Esophagus mucosa (tissue), 1 donor: Measurements from ENCODE around the gene ARL8A. TPM values are rescaled to one million over a fixed set of nuclear protein-coding genes. Genes with fewer than 3 reads are reported as not detected.

Experiments
- ATAC-seq: fragments of 200-7000 bp; cut with Tn5 transposase; one replicate; pipeline ENCODE4 v1.9.1; 2020
- total RNA-seq: library from RNA; stranded (reverse); gene quantifications from one replicate; pipeline ENCODE4 v1.2.4, GENCODE V29; 2023
- donor health status: DM: yes; HTN: yes; CAD: no.

The ARL8A gene
- total RNA-seq, 1 donor from 2014 or later = 38.3 TPM

DNA sequence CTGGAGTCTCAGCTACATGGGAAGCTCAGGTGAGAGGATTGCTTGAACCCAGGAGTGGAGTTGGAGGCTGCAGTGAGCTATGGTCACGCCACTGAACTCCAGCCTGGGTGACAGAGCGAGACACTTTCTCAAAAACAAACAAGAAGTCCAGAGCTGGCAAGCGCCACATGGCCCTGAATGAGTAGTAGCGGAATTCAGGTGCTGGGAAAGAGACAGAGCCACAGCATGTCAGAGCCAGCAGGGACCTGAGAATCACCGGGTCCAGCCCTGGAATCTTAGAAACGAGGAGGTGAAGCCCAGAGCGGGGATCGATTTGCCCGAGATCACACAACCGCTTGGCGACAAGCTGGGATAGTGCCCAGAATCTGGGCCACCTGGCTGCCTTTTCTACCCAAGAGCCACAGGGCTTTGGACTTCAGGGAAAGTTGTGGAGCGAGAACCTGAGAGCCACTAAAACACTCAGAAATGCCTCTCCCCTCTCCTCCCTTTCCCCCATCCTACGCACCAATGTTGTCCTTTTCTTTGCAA is 9.8 kb downstream of the ARL8A start:
- ATAC-seq = no peak

DNA sequence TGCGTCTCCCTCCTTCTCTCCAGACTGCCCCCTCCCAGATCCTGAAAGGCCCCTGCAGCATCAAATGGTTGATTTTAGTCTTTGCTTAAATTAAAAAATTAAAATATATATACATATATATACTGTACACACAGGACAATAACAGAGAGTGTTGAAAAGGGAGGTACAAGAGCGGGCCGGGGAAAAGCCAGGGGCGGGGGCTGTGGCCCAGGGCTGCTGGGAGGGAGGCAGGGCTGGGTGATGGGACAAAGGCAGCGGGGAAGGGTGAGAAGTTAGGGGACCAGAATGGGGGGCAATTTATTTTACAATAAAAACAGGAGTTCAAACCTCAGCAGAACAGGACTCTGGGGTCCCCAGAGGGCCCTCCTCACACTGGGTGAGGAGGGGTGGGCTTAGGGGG is 10.5 kb downstream of the ARL8A start:
- no peak for ATAC-seq

DNA sequence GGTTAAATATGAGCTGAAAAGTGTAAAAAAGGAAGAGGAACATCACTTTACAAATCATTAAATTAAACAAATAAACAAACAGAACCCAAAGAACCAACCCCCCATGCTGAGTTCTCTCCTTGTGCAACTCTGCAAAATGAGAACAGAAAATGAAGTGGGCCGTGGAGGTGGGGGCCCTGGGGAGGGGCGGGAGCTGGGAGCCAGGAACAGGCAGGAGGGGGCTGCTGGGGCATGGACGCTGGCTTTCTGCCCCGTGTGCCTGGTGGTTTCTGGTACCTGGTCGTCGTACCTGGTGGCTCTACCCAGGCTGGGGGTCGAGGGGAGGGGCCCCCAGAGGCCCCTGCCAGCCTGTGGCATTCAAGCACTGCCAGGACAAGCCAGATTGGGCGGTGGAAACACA is 11.0 kb downstream of the ARL8A start:
- no peak for ATAC-seq

DNA sequence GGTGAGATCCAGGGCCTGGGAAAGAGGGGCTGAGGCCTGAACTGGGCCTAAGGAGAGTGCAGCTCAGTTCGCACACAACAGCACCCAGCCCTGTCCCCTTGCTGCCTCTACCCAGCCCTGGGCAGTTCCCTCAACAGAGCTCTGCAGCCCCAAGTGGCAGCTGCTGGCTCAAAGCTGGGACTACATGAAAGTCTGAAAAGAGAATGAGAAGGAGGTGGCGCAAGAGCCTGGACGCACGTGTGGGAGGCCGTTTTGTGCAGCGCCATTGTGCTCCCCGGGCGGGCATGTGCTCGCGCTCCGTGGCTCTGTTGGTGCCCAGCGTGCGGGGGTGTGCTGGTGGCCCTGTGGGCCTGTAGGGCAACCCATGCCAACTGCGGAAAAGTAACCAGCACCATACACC is 11.5 kb downstream of the ARL8A start:
- peak; percentile 48 for ATAC-seq

DNA sequence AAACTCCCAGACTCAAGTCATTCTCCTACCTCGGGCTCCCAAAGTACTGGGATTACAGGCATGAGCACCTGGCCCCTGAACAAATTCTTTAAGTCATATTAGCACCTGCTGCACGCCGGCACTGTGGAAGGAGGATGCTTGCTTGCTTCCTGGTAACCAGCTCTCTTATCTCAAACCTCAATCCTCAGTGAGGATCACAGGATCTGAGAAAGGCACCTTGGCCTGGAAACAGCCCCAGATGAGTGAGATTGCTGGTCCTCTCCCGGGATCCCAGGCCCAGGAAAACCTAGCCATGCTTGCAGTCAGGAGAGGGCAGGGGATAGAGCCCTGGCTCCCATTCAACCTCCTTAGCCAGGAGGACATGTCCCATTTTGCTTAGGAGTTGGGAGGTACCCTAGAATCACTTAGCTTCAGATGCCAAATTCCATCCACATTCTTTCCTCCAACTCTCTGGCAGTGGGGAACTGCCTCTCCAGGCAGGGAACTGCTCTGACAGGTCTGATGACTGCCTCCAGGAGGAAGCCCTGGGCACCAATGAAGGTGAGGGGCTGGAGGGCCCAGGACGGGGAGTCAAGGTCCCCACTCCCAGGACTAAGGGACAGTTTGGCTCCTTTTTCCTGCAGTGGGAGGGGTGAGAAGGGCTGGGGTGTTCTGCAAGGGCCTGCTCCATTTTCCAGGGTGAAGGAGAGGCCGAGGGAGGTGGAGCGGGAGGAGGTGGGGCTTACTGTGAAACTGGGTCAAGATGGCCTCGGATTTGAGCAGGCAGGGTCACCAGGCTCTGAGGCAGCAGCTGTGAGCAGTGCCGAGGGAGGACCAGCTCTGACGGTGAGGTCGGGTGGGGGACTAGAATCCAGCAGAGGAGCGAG is 12.3 kb downstream of the ARL8A start:
- peak; percentile 69 for ATAC-seq

GRCh38 chr1:202130816-202131522 is 13.6 kb downstream of the ARL8A start:
- no peak for ATAC-seq

DNA sequence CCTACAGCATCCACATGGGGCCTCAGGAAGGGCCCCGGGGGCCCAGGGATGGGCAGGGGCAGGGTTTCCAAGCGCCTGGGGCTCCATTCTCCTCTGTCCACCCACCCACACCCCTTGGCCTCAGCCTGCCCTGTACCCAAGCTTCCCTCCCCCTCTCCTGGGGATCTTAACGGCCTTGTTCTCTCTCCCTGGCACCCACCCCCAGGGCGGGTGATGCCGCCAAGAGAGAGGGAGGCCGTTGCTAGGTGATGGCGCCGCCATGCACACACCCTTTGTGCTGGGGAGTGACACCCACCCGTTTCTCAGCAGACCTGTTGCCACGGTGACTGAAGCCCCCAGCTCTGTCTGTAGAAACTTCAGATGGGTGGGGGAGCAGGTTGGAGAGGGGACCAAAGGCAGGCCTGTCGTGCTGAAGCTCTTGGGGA is 14.2 kb downstream of the ARL8A start:
- peak; percentile 7 for ATAC-seq

GRCh38 chr1:202129453-202130296 is 14.9 kb downstream of the ARL8A start:
- no peak for ATAC-seq

GRCh38 chr1:202127836-202128622 is 16.5 kb downstream of the ARL8A start:
- no peak for ATAC-seq

DNA sequence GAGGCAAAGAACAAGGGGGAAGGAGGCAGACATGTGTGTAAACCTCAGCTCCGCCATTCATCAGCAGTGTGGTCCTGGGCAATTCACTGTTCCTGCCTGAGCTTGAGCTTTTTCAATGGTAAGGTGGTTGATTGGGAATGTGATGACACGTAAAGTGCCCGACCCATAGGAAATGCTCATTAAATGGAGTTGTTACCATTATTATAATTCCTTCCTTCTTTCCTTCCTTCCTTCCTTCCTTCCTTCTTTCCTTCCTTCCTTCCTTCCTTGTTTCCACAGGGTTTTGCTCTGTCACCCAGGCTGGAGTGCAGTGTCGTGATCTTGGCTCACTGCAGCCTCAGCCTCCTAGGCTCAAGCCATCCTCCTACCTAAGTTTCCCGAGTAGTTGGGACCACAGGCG is 17.5 kb downstream of the ARL8A start:
- no peak for ATAC-seq

- ATAC-seq = no peak
Observed at GRCh38 chr1:202126426-202126825, 18.1 kb downstream of the ARL8A start.

- no peak for ATAC-seq
Observed at GRCh38 chr1:202125611-202126010, 18.9 kb downstream of the ARL8A start.

DNA sequence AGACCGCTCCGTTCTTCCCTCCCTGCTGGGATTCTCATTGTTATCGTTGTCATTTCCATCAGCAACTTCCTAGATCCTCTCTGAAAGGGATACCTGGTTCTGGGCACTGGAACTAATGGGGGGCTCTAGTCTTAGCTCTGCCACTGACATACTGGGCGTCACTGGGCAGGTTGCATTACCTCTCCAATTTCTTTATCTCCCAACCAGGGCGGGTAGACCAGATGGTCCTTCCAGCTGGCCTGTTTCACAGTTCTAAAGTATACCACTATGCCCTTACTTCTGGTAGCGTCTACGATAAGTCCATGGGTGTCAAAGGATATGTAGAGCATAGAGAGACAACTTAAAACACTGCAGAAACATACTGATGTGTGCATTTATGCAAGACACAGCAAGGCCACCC is 20.4 kb downstream of the ARL8A start:
- no peak for ATAC-seq

- ATAC-seq = no peak
Observed at GRCh38 chr1:202123336-202123813, 21.2 kb downstream of the ARL8A start.

- ATAC-seq = no peak
Observed at GRCh38 chr1:202122639-202123335, 21.8 kb downstream of the ARL8A start, which contains the start of gene GPR37L1. GPR37L1 (plus strand) TSS chr1:202122917; CDS start chr1:202122964, 47 bp downstream.

- ATAC-seq = no peak
Observed at GRCh38 chr1:202121006-202121405, 23.5 kb downstream of the ARL8A start.

GRCh38 chr1:202117898-202118371 is 26.6 kb downstream of the ARL8A start:
- ATAC-seq = peak; percentile 37

DNA sequence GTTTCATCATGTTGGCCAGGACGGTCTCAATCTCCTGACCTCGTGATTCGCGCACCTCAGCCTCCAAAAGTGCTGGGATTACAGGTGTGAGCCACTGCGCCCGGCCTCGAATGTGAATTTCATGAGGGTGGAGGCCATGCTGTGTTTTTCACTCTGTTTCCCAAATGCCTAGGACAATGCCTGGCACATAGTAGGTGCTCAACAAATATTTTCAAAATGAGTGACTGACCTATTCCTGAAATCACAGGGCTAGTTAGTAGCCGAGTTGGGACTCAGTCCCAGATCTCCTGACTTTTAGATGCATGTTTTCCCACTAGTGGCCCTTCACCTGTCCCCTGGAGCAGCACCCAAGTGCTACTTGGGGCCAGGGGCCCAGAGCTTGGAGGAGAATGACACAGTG is 28.2 kb downstream of the ARL8A start:
- ATAC-seq = no peak

DNA sequence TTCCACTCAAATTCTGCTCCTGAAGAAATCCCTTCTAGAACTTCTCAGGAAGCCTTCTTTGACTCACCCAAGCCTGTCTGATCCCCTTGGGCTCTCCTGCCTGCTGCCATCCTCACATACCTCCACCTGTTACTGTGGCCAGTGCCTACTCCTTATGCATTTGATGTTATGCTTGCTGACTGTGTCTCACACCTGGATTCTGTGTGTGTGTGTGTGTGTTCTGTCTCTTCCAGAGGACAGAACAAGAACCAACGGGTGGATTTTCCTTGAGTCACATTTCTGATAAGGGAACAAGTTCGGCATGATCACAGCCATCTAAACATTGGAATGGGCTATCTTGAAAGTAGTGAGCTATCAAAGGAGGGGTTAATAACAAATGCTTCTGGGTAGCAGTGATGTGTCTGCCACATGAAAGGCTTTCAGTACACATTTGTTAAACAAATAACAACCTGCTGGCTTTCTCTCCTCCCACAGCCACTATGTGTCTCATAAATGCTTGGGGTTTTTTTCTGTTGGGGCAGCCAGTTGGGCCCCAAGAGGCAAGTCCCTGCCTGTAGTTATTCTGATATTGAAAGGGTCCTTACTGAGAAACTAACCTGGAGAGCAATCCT is 30.7 kb downstream of the ARL8A start:
- peak; percentile 20 for ATAC-seq
